CD14-positive monocyte (primary cell): Measurements from ENCODE around the gene BBOF1. TPM values are rescaled to one million over a fixed set of nuclear protein-coding genes. Genes with fewer than 3 reads are reported as not detected.
A peak's percentile ranks its signal among the peaks of the same experiment; 100 is the strongest.

Source experiments
- DNase-seq, 3 donors: peaks; one replicate each; pipeline ENCODE4 v3.0.0-alpha.2; 2011 to 2022
- H2AFZ ChIP-seq: 2 replicates; pipeline ENCODE4 v1.6.0; 2012; ENCODE audit warnings: mild to moderate bottlenecking, low read depth, low read length, inconsistent platforms; ENCODE audit not compliant: insufficient read depth, poor library complexity, severe bottlenecking
- H3K27ac ChIP-seq, 2 donors: 1 replicate in 1 of 2; 2 replicates in 1 of 2; pipeline ENCODE4 v1.5.1; 2012 to 2013; ENCODE audit warnings: low read length in 2 of 2, control low read depth in 1 of 2, inconsistent platforms in 1 of 2, low read depth in 1 of 2, mild to moderate bottlenecking in 1 of 2
- H3K27me3 ChIP-seq, 2 donors: one replicate each; pipeline versions ENCODE4 v1.6.0 to v1.6.1; 2011 to 2013; ENCODE audit warnings: low read length in 2 of 2; ENCODE audit not compliant: control insufficient read depth in 2 of 2, insufficient read depth in 2 of 2
- H3K36me3 ChIP-seq, 2 donors: replicated peaks in 1 of 2; 1 replicate in 1 of 2; 2 replicates in 1 of 2; pipeline versions ENCODE4 v1.5.1 to v1.6.1; 2012 to 2013; ENCODE audit warnings: low read length in 2 of 2, control low read depth in 1 of 2, inconsistent platforms in 1 of 2, mild to moderate bottlenecking in 1 of 2; ENCODE audit not compliant: insufficient read depth in 2 of 2, control insufficient read depth in 1 of 2
- H3K4me1 ChIP-seq, 2 donors: 1 replicate in 1 of 2; 2 replicates in 1 of 2; pipeline versions ENCODE4 v1.5.1 to v1.6.1; 2012 to 2013; ENCODE audit warnings: low read length in 2 of 2, control low read depth in 1 of 2, inconsistent platforms in 1 of 2, mild to moderate bottlenecking in 1 of 2, moderate library complexity in 1 of 2; ENCODE audit not compliant: insufficient read depth in 2 of 2, control insufficient read depth in 1 of 2
- H3K4me2 ChIP-seq: replicated peaks from 2 replicates; pipeline ENCODE3; 2012; ENCODE audit warnings: low read length, moderate library complexity, mild to moderate bottlenecking; ENCODE audit not compliant: poor library complexity, severe bottlenecking; ENCODE audit errors: extremely low read depth
- H3K4me3 ChIP-seq, 3 experiments: fragments of 200-600 bp in 1 of 3; sonication (generic) in 1 of 3; replicated peaks in 1 of 3; 1 replicate in 2 of 3; 2 replicates in 1 of 3; pipeline ENCODE4 v1.5.1; 2011 to 2013; ENCODE audit warnings: low read length in 3 of 3, mild to moderate bottlenecking in 3 of 3, control low read depth in 2 of 3, low read depth in 2 of 3, inconsistent platforms in 1 of 3, moderate library complexity in 1 of 3
- H3K79me2 ChIP-seq: 2 replicates; pipeline ENCODE4 v1.6.0; 2012; ENCODE audit warnings: mild to moderate bottlenecking, control low read depth, inconsistent platforms, low read length, moderate library complexity; ENCODE audit not compliant: insufficient read depth
- H3K9ac ChIP-seq: 2 replicates; pipeline ENCODE4 v1.6.0; 2017; ENCODE audit warnings: low read length, mild to moderate bottlenecking; ENCODE audit not compliant: insufficient read depth, poor library complexity, severe bottlenecking
- H3K9me3 ChIP-seq, 2 donors: replicated peaks in 1 of 2; 1 replicate in 1 of 2; 2 replicates in 1 of 2; pipeline versions ENCODE4 v1.5.1 to v1.6.1; 2012 to 2013; ENCODE audit warnings: low read length in 2 of 2, control low read depth in 1 of 2; ENCODE audit not compliant: control insufficient read depth in 1 of 2, insufficient read depth in 1 of 2
- H4K20me1 ChIP-seq: 2 replicates; pipeline ENCODE4 v1.6.0; 2012; ENCODE audit warnings: mild to moderate bottlenecking, low read length, control low read depth, moderate library complexity; ENCODE audit not compliant: insufficient read depth
- H3K27ac Mint-ChIP-seq, 7 donors: one replicate each; pipeline ENCODE4 v1.8.0; 2020; ENCODE audit warnings: mild to moderate bottlenecking in 7 of 7, mixed read lengths in 7 of 7, moderate library complexity in 6 of 7, inconsistent platforms in 2 of 7
- H3K27me3 Mint-ChIP-seq, 3 donors: one replicate each; pipeline ENCODE4 v1.8.0; 2021 to 2022; ENCODE audit warnings: low read depth in 3 of 3, mild to moderate bottlenecking in 3 of 3, mixed read lengths in 3 of 3, moderate library complexity in 3 of 3, inconsistent platforms in 1 of 3
- H3K36me3 Mint-ChIP-seq, 2 donors: one replicate each; pipeline ENCODE4 v1.8.0; 2020; ENCODE audit warnings: mixed read lengths in 2 of 2, inconsistent platforms in 1 of 2, mild to moderate bottlenecking in 1 of 2
- H3K4me1 Mint-ChIP-seq: one replicate; pipeline ENCODE4 v1.8.0; 2020; ENCODE audit warnings: mild to moderate bottlenecking, mixed read lengths
- H3K4me3 Mint-ChIP-seq, 2 donors: one replicate each; pipeline ENCODE4 v1.8.0; 2020; ENCODE audit warnings: mild to moderate bottlenecking in 2 of 2, mixed read lengths in 2 of 2, moderate library complexity in 1 of 2
- H3K9me3 Mint-ChIP-seq, 7 donors: one replicate each; pipeline ENCODE4 v1.8.0; 2020 to 2022; ENCODE audit warnings: mixed read lengths in 7 of 7, mild to moderate bottlenecking in 6 of 7, moderate library complexity in 6 of 7, inconsistent platforms in 2 of 7
- CTCF ChIP-seq: fragments of 200-600 bp; IDR thresholded peaks from one replicate; pipeline ENCODE4 v1.8.0; 2022; ENCODE audit warnings: antibody characterized with exemption, mild to moderate bottlenecking
- WGBS: methylation state at CpG from one replicate; pipeline ENCODE4 v1.1.5; 2013; ENCODE audit warnings: missing lambda C conversion rate; ENCODE audit not compliant: insufficient coverage; 5-methylcytosine and 5-hydroxymethylcytosine counted together
- intact Hi-C, 2 donors: fragments of 100-400 bp; cut with micrococcal nuclease; formaldehyde crosslinking; loops; one replicate each; pipeline versions ENCODE4 v1.15.0 to v1.15.1; 2023
- polyA plus RNA-seq, 3 donors: library from polyadenylated mRNA; depleted of rRNA in 1 of 3; unstranded in 2 of 3; stranded (reverse) in 1 of 3; fragments of 300-500 nt in 2 of 3; fragments of >200 nt in 1 of 3; fragmentation: Illumina TruSeq in 2 of 3; gene quantifications; 1 replicate in 2 of 3; 2 replicates in 1 of 3; pipeline ENCODE4 v1.2.3, GENCODE V29; 2012 to 2021

Gene BBOF1
- polyA plus RNA-seq, 3 donors: 0.01 to 0.94 TPM; not detected in 1

- 78% methylated on average over 3 of the region's 4 CpGs for WGBS
- Histone ChIP-seq H3K4me2 (no peak overlapping the region), H3K36me3 (no peaks in the 10 kb centered on the region), H3K27me3 (no peaks in the 10 kb centered on the region), H2AFZ (no peak overlapping the region), H3K9me3 (no peaks in the 10 kb centered on the region), H3K79me2 (no peaks in the 10 kb centered on the region), H4K20me1 (no peaks in the 10 kb centered on the region), H3K4me3 (no peak overlapping the region), H3K4me1 (peaks cover 11 to 15% of the 10 kb centered on the region in 2 donors), H3K9ac (no peak overlapping the region), H3K27ac (no peak overlapping the region)
- Mint-ChIP-seq H3K4me1 (peaks cover 11% of the 10 kb centered on the region), H3K36me3 (no peaks in the 10 kb centered on the region), H3K9me3 (no peaks in the 10 kb centered on the region), H3K27me3 (no peaks in the 10 kb centered on the region), H3K4me3 (no peak overlapping the region), H3K27ac (no peak overlapping the region)
- DNase-seq: no peak
- TF ChIP-seq CTCF: no peak
- intact Hi-C loops: no loop called here
Measured at GRCh38 chr14:74022346-74022745, 3.2 kb downstream of the BBOF1 start.

- H3K4me1 Mint-ChIP-seq: peaks cover 12% of the 10 kb centered on the region
Measured at GRCh38 chr14:74029136-74029535, 10.0 kb downstream of the BBOF1 start.

More at GRCh38 chr14:74029136-74029535, 10.0 kb downstream of the BBOF1 start:
- intact Hi-C loops: no loop called here
- 100% methylated on average over 3 of the region's 3 CpGs for WGBS
- Histone ChIP-seq H3K27ac (no peak overlapping the region), H3K27me3 (no peaks in the 10 kb centered on the region), H3K36me3 (no peaks in the 10 kb centered on the region), H3K4me1 (peaks cover 11 to 12% of the 10 kb centered on the region in 2 donors), H3K9me3 (no peaks in the 10 kb centered on the region), H3K79me2 (no peaks in the 10 kb centered on the region), H3K4me3 (no peak overlapping the region), H2AFZ (peak overlapping the region; percentile 30), H3K9ac (no peak overlapping the region), H4K20me1 (no peaks in the 10 kb centered on the region), H3K4me2 (no peak overlapping the region)
- TF ChIP-seq CTCF: no peak
- Mint-ChIP-seq H3K27ac (no peak overlapping the region), H3K27me3 (no peaks in the 10 kb centered on the region), H3K9me3 (peaks cover 0 to 3% (median 0%) of the 10 kb centered on the region in 7 donors), H3K36me3 (no peaks in the 10 kb centered on the region), H3K4me3 (no peak overlapping the region)
- no peak for DNase-seq
